LNCaP clone FGC (cell line): ENCODE results near the gene IFNA6.
"Not testable (repeated sequence)": the region's sequence is repeated elsewhere in the genome, so short reads cannot be mapped to it uniquely, and the experiment has no call there.

Experiments used
- DNase-seq: peaks from one replicate; pipeline ENCODE4 v3.0.0-alpha.2; 2011; ENCODE audit warnings: low read depth
- H3K4me3 ChIP-seq: 2 replicates; pipeline ENCODE4 v1.5.1; 2011; ENCODE audit warnings: mild to moderate bottlenecking, low read depth, low read length, control low read depth
- CTCF ChIP-seq: IDR thresholded peaks from 2 replicates; pipeline ENCODE4 v1.5.1; 2012; ENCODE audit warnings: mild to moderate bottlenecking; ENCODE audit not compliant: control insufficient read depth, insufficient read depth; ENCODE audit errors: extremely low read depth

The IFNA6 gene

GRCh38 chr9:21383627-21384026 is 32.9 kb upstream of the IFNA6 start:
- no peak for DNase-seq
- no peak for TF ChIP-seq CTCF
- no peak overlapping the region for H3K4me3 ChIP-seq

DNA sequence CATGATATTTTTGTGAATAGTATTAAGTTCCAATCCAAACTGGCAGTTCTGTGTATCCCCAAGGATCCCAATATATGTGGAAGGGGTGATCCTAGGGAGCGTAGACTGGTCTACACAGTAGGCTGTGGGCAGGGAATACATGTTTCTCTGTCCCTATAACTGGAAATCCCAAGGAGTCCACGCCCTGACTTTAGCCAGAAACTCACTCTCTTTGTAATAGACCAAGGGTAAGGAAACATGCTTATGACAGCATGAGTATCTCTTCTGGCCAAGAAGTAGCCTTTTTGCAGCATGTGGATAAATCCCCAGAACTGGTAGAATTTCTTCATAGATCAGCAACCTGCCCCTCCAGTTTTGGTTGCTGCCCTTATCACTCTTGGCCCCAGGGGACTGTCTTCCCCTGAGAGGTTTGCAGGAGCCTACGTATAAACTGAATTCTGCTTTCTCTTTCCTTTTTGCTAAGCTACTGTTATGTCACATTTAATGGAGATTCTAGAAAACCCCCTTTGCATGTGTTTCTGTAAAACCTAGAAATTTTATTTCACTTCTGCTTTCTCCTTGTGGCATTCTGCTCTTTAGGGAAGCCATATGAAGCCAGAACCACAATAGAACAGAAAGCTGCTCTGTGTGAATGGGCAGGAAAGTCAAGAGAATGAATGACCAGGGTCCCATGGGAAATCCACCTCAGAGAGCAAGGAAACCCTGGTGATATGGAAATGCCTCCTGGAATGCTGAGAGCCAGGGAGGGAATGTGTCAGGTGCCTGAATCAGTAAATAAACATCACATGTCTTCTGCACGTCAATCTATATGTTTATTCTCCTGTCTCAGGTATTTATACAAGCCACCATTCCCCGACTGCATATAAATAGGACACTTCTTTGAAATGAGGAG is 31.0 kb upstream of the IFNA6 start:
- H3K4me3 ChIP-seq: no peak overlapping the region
- TF ChIP-seq CTCF: no peak
- DNase-seq: no peak

GRCh38 chr9:21371467-21371866 is 20.8 kb upstream of the IFNA6 start:
- DNase-seq, H3K4me3 ChIP-seq: not testable (repeated sequence)

- DNase-seq: no peak
- no peak for TF ChIP-seq CTCF
- H3K4me3 ChIP-seq: no peak within 1 kb of the TSS
These were observed 17.3 kb upstream of the IFNA6 start, which contains the start of gene IFNA13 for GRCh38 chr9:21367957-21368356. IFNA13 (minus strand) TSS chr9:21368057; CDS start chr9:21368010, 47 bp downstream.

DNA sequence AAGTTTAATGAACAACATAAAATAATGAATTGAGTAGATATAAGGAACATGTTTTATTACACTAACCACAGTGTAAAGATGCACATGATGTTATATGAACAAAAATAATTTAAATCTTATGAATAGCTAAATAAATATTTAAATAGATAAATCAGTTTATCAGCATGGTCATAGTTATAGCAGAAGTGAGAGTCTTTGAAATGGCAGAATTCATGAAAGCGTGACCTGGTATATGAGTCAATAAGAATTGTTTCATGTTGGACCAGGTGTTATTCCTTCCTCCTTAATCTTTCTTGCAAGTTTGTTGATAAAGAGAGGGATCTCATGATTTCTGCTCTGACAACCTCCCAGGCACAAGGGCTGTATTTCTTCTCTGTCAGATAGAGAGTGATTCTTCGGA is 16.5 kb upstream of the IFNA6 start:
- H3K4me3 ChIP-seq, DNase-seq: not testable (repeated sequence)

- TF ChIP-seq CTCF: no peak
- H3K4me3 ChIP-seq: no peak overlapping the region
- no peak for DNase-seq
These were observed 11.6 kb upstream of the IFNA6 start for GRCh38 chr9:21362287-21362686.

DNA sequence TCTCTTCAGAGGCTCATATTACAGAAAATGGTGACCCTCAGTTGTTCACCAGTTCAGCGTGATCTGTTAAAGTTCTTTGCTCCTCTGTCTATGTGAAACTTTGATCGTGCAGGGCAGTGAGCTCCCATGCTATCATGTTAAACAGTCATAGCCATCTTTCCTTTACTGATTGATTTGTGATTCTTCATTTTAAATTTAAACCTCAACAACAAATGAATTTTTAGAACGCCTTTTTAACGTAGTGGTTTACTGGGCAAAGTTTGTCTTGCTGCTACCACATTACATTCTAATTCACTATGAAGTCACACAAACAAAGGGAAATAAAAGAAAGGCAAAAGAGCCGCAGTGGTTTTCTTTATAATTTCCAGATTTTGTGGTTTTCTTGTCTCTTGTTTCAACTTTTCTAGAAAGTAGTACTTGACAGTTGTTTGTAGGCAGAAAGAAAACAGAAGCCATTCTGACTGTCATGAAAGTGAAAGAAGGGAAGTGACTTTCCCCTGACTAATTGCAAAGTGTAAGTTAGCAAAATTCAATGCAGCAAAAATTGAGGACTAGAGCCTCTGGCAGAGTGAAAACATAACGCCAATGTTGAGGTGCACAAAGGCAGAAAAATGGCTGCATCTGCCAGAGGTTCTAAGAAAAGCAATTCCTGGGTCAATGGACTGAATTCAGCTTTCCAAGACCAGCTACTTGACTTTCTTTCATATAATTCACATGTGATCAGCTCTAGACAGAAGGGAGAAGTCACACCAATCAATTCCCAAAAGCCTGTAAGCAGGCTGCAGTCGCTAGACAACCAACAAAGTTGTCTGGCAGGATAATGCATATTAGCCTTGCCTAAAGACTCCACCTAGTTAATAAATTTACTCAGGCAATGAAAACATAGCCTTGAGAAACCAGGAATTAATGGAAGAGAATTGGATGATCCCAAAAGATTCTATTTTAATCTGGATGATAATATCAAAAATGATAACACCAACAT is 7.1 kb upstream of the IFNA6 start:
- TF ChIP-seq CTCF: no peak
- no peak overlapping the region for H3K4me3 ChIP-seq
- DNase-seq: no peak
